KMS-11 (cell line): ENCODE measurements around the gene FBXO46.
A peak's percentile ranks its signal among the peaks of the same experiment; 100 is the strongest.

Experiments
- H2AFZ ChIP-seq: fragments of 200-600 bp; sonication (generic); 2 replicates; pipeline ENCODE4 v1.6.1; 2016; ENCODE audit warnings: antibody characterized with exemption, mixed run types, low read depth
- H3K27ac ChIP-seq: fragments of 200-600 bp; sonication (generic); 2 replicates; pipeline ENCODE4 v1.6.1; 2016; ENCODE audit warnings: mild to moderate bottlenecking, mixed run types
- H3K27me3 ChIP-seq: fragments of 200-600 bp; sonication (generic); 2 replicates; pipeline ENCODE4 v1.6.1; 2017; ENCODE audit warnings: mild to moderate bottlenecking, low read depth, mixed run types, moderate library complexity; ENCODE audit not compliant: insufficient read depth
- H3K36me3 ChIP-seq: fragments of 200-600 bp; sonication (generic); 2 replicates; pipeline ENCODE4 v1.6.1; 2017; ENCODE audit warnings: mild to moderate bottlenecking, mixed run types; ENCODE audit not compliant: insufficient read depth
- H3K4me1 ChIP-seq: fragments of 200-600 bp; sonication (generic); 2 replicates; pipeline ENCODE4 v1.6.1; 2016; ENCODE audit warnings: mild to moderate bottlenecking, low read depth, mixed run types; ENCODE audit not compliant: poor library complexity, severe bottlenecking
- H3K4me2 ChIP-seq: fragments of 200-600 bp; sonication (generic); 2 replicates; pipeline ENCODE4 v1.7.0; 2016; ENCODE audit warnings: mild to moderate bottlenecking, mixed run types
- H3K4me3 ChIP-seq: fragments of 200-600 bp; sonication (generic); IDR thresholded peaks from 2 replicates; pipeline ENCODE4 v1.6.1; 2017; ENCODE audit warnings: low read depth, low read length, mixed read lengths; ENCODE audit not compliant: insufficient read depth
- H3K79me2 ChIP-seq: fragments of 200-600 bp; sonication (generic); 2 replicates; pipeline ENCODE4 v1.6.1; 2016; ENCODE audit warnings: low read depth, mixed run types; ENCODE audit not compliant: insufficient read depth
- H3K9ac ChIP-seq: fragments of 200-600 bp; sonication (generic); 2 replicates; pipeline ENCODE4 v1.6.1; 2016; ENCODE audit warnings: mild to moderate bottlenecking, mixed run types
- H4K20me1 ChIP-seq: fragments of 200-600 bp; sonication (generic); 2 replicates; pipeline ENCODE4 v1.6.1; 2016; ENCODE audit warnings: mild to moderate bottlenecking, mixed run types; ENCODE audit not compliant: insufficient read depth
- CTCF ChIP-seq: fragments of 200-600 bp; sonication (generic); conservative IDR thresholded peaks from 2 replicates; pipeline ENCODE4 v1.6.1; 2017; ENCODE audit warnings: low read depth, mild to moderate bottlenecking, antibody characterized with exemption, low read length, moderate library complexity, mixed read lengths

Gene FBXO46

DNA sequence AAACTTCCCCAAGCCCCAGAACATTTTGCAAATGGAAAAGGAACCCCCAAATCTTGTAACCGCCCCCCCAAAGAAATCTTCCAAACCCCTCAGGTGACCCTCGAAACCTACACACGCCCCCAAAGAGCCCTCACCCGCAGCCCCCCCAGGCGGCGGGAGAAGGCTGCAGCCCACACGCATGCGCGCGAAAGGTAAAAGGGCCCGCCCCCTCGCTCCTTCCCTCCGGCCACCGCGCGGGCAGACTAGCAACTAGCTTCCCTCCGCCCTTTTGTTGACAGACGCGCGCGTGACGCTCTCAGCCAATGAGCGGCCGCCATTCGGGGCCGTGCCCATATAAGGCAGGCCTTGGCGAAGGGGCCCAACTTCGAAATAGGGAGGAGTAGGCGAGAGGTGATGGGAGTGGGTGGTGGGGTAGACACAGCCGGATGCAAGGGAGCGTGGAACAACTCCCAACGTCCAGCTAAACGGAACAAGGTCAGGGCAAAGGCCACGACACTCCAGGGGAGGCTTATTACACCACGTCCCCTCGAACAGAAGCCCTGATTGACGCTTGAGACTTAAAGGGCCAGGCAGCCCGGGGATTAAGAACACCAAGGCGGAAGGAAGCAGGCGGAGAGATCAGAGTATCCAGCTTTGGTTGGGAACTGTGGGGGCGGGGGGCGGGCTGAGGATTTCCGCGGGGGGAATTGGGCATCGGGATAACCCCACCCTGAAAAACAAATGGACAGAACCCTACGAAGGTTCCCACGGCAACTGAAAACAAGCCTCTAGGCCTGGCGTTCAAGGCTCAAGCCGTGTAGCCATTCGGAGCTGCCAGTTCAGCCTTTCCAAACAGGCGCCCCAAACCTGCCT lies 13.3 kb downstream of the FBXO46 start:
- no peaks in the 10 kb centered on the region for H3K27me3 ChIP-seq
- 0 out of 2 replicates have a peak, but pooled peaks have one; percentile 17 for TF ChIP-seq CTCF
- H3K4me3 ChIP-seq = peak overlapping the region; percentile 76
- peak overlapping the region; percentile 15; the same call in 1 of the 2 replicates for H2AFZ ChIP-seq
- H3K36me3 ChIP-seq = no peaks in the 10 kb centered on the region
- H3K4me2 ChIP-seq = peak overlapping the region; percentile 83
- peak overlapping the region; percentile 52 for H3K27ac ChIP-seq
- no peaks in the 10 kb centered on the region for H4K20me1 ChIP-seq
- H3K79me2 ChIP-seq = peaks cover 33% of the 10 kb centered on the region; the same call in 1 of the 2 replicates
- peak overlapping the region; percentile 67 for H3K9ac ChIP-seq
- peaks cover 29% of the 10 kb centered on the region for H3K4me1 ChIP-seq

- peak overlapping the region; percentile 15; the same call in 1 of the 2 replicates for H2AFZ ChIP-seq
- peak overlapping the region; percentile 83 for H3K4me2 ChIP-seq
- H3K4me3 ChIP-seq = peak overlapping the region; percentile 76
- H3K79me2 ChIP-seq = peaks cover 33% of the 10 kb centered on the region; the same call in 1 of the 2 replicates
- peak overlapping the region; percentile 52 for H3K27ac ChIP-seq
- H3K27me3 ChIP-seq = no peaks in the 10 kb centered on the region
- H4K20me1 ChIP-seq = no peaks in the 10 kb centered on the region
- peak overlapping the region; percentile 67 for H3K9ac ChIP-seq
- peaks cover 29% of the 10 kb centered on the region for H3K4me1 ChIP-seq
- no peak for TF ChIP-seq CTCF
- H3K36me3 ChIP-seq = no peaks in the 10 kb centered on the region
Observed at GRCh38 chr19:45716359-45717130, 14.2 kb downstream of the FBXO46 start.

DNA sequence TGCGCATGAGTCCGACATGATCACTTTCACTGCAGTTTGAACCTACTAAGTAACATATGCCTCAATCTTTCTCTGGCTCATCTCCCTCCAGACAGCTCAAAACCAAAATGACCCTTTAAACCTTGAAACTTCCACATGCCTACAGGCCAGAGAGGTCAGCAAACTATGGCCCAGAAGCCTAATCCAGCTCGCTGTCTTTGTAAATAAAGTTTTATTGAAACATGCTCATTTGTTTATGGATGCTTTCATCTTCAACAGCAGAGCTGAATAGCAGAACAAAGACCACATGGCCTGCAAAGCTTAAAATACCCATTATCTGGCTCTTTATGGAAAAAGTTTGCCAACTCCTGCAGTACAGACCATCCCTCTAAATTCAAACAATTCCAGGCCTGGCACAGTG lies 15.6 kb downstream of the FBXO46 start:
- Histone ChIP-seq H3K4me2 (no peak overlapping the region; the same call in 1 of the 2 replicates), H3K9ac (no peak overlapping the region)
- TF ChIP-seq CTCF = no peak

DNA sequence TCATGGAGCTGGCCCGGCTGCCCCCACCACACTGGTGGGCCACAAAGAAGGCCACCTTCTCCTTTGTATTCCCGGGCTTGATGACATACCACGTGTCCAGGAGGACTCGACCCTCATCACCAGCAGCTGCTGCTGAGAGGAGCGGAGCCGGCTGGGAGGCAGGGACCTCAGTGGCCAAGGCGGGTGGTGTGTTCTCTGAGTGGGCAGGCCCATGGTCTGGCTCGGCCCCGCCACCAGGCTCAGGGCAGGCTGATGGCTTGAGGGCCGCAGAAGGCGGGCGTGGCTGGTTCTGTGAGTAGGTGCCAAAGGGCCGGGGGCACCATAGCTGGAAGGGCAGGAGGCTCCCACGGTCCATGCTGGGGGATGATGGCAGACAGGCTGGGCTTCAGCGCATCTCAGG lies 17.6 kb downstream of the FBXO46 start:
- Histone ChIP-seq H3K27ac (no peak overlapping the region), H2AFZ (no peak overlapping the region), H3K4me3 (no peak overlapping the region), H3K27me3 (no peaks in the 10 kb centered on the region), H3K79me2 (peaks cover 26% of the 10 kb centered on the region; the same call in 1 of the 2 replicates), H3K36me3 (no peaks in the 10 kb centered on the region), H3K4me2 (no peak overlapping the region), H4K20me1 (no peaks in the 10 kb centered on the region), H3K4me1 (peaks cover 31% of the 10 kb centered on the region), H3K9ac (no peak overlapping the region)
- TF ChIP-seq CTCF = no peak

More for the DNA sequence above, 15.6 kb downstream of the FBXO46 start:
- peaks cover 33% of the 10 kb centered on the region; the same call in 1 of the 2 replicates for H3K79me2 ChIP-seq
- no peak overlapping the region for H3K27ac ChIP-seq
- H3K27me3 ChIP-seq = no peaks in the 10 kb centered on the region
- peaks cover 29% of the 10 kb centered on the region for H3K4me1 ChIP-seq
- H3K36me3 ChIP-seq = no peaks in the 10 kb centered on the region
- no peak overlapping the region for H3K4me3 ChIP-seq
- no peaks in the 10 kb centered on the region for H4K20me1 ChIP-seq
- H2AFZ ChIP-seq = no peak overlapping the region
